Suprapubic skin (tissue), 4 donors: ENCODE data around the gene HEATR9.

Experiments used
- CTCF ChIP-seq, 2 donors: fragments of 200-600 bp in 1 of 2; fragments of 450-650 bp in 1 of 2; sonication (generic) in 1 of 2; IDR thresholded peaks; one replicate each; pipeline ENCODE4 v1.5.1; 2016 to 2019; ENCODE audit warnings: antibody characterized with exemption in 2 of 2, mild to moderate bottlenecking in 1 of 2, moderate library complexity in 1 of 2
- EP300 ChIP-seq: sonication (generic); formaldehyde crosslinking; IDR thresholded peaks from one replicate; pipeline ENCODE4 v1.6.1; 2017; ENCODE audit warnings: antibody characterized with exemption
- POLR2A ChIP-seq, 2 donors: fragments of 450-650 bp; IDR thresholded peaks; one replicate each; pipeline ENCODE4 v1.6.1; 2017; ENCODE audit warnings: antibody characterized with exemption in 2 of 2, mild to moderate bottlenecking in 2 of 2, moderate library complexity in 2 of 2
- POLR2AphosphoS5 ChIP-seq, 3 donors: sonication (generic); formaldehyde crosslinking; IDR thresholded peaks; one replicate each; pipeline ENCODE4 v1.6.1; 2017; ENCODE audit warnings: antibody characterized with exemption in 3 of 3

DNA sequence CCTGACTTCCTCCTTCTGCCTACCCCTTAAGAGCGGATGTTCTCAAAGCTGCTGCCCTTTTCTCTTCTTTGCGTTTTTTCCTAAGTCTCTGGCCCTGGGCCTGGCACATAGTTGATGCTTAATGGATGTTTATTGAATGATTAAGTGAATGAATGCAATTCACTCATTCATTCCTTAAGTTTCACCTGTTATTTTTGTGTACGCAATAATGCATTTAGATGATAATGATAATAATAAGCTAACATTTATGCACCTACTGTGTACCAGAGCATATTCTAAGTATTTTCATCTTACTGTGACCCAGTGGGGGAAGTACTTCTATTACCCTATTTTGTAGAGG lies 7.1 kb upstream of the HEATR9 start:
- no peak for TF ChIP-seq CTCF (IDR thresholded peaks at IDR 0.05)
- no peak for TF ChIP-seq POLR2A (IDR thresholded peaks at IDR 0.05)
- TF ChIP-seq EP300, result no peak
- no peak for TF ChIP-seq POLR2AphosphoS5 (IDR thresholded peaks at IDR 0.05)
